KMS-11 (cell line): ENCODE results near the gene OSBPL3.

Experiments used
- H2AFZ ChIP-seq: fragments of 200-600 bp; sonication (generic); 2 replicates; pipeline ENCODE4 v1.6.1; 2016; ENCODE audit warnings: antibody characterized with exemption, mixed run types, low read depth
- H3K27ac ChIP-seq: fragments of 200-600 bp; sonication (generic); 2 replicates; pipeline ENCODE4 v1.6.1; 2016; ENCODE audit warnings: mild to moderate bottlenecking, mixed run types
- H3K27me3 ChIP-seq: fragments of 200-600 bp; sonication (generic); 2 replicates; pipeline ENCODE4 v1.6.1; 2017; ENCODE audit warnings: mild to moderate bottlenecking, low read depth, mixed run types, moderate library complexity; ENCODE audit not compliant: insufficient read depth
- H3K36me3 ChIP-seq: fragments of 200-600 bp; sonication (generic); 2 replicates; pipeline ENCODE4 v1.6.1; 2017; ENCODE audit warnings: mild to moderate bottlenecking, mixed run types; ENCODE audit not compliant: insufficient read depth
- H3K4me1 ChIP-seq: fragments of 200-600 bp; sonication (generic); 2 replicates; pipeline ENCODE4 v1.6.1; 2016; ENCODE audit warnings: mild to moderate bottlenecking, low read depth, mixed run types; ENCODE audit not compliant: poor library complexity, severe bottlenecking
- H3K4me2 ChIP-seq: fragments of 200-600 bp; sonication (generic); 2 replicates; pipeline ENCODE4 v1.7.0; 2016; ENCODE audit warnings: mild to moderate bottlenecking, mixed run types
- H3K4me3 ChIP-seq: fragments of 200-600 bp; sonication (generic); IDR thresholded peaks from 2 replicates; pipeline ENCODE4 v1.6.1; 2017; ENCODE audit warnings: low read depth, low read length, mixed read lengths; ENCODE audit not compliant: insufficient read depth
- H3K79me2 ChIP-seq: fragments of 200-600 bp; sonication (generic); 2 replicates; pipeline ENCODE4 v1.6.1; 2016; ENCODE audit warnings: low read depth, mixed run types; ENCODE audit not compliant: insufficient read depth
- H3K9ac ChIP-seq: fragments of 200-600 bp; sonication (generic); 2 replicates; pipeline ENCODE4 v1.6.1; 2016; ENCODE audit warnings: mild to moderate bottlenecking, mixed run types
- H4K20me1 ChIP-seq: fragments of 200-600 bp; sonication (generic); 2 replicates; pipeline ENCODE4 v1.6.1; 2016; ENCODE audit warnings: mild to moderate bottlenecking, mixed run types; ENCODE audit not compliant: insufficient read depth
- TF ChIP-seq, protein P1 (sequence below): fragments of 200-600 bp; sonication (generic); conservative IDR thresholded peaks from 2 replicates; pipeline ENCODE4 v1.6.1; 2017; ENCODE audit warnings: low read depth, mild to moderate bottlenecking, antibody characterized with exemption, low read length, moderate library complexity, mixed read lengths

OSBPL3 gene

DNA sequence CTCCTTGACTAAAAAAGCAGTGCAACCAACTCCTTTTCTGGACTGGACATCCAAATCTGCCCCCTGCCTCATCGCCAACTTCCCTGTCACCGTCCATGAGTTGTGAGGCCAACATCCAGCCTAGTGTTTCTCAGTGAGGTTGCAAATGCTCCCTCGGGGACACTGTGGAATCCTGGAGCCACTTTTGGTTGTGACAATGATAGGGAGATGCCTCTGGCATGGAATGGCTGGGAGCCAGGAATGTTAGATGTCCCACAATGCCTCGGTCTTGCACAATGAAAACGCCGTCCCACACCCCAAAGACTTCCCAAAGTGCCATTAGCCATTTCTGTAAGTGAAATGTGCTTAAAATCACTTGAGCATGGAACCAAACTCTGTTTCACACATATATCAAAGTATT, 105.2 kb downstream of the OSBPL3 start:
- H3K9ac ChIP-seq: no peak overlapping the region
- no peak overlapping the region for H2AFZ ChIP-seq
- H3K27ac ChIP-seq: no peak overlapping the region
- no peaks in the 10 kb centered on the region for H3K79me2 ChIP-seq
- peaks cover 44% of the 10 kb centered on the region for H3K4me1 ChIP-seq
- H3K27me3 ChIP-seq: no peaks in the 10 kb centered on the region
- no peak overlapping the region for H3K4me3 ChIP-seq
- H4K20me1 ChIP-seq: no peaks in the 10 kb centered on the region
- H3K36me3 ChIP-seq: no peaks in the 10 kb centered on the region
- H3K4me2 ChIP-seq: no peak overlapping the region
- TF ChIP-seq, protein P1, sequence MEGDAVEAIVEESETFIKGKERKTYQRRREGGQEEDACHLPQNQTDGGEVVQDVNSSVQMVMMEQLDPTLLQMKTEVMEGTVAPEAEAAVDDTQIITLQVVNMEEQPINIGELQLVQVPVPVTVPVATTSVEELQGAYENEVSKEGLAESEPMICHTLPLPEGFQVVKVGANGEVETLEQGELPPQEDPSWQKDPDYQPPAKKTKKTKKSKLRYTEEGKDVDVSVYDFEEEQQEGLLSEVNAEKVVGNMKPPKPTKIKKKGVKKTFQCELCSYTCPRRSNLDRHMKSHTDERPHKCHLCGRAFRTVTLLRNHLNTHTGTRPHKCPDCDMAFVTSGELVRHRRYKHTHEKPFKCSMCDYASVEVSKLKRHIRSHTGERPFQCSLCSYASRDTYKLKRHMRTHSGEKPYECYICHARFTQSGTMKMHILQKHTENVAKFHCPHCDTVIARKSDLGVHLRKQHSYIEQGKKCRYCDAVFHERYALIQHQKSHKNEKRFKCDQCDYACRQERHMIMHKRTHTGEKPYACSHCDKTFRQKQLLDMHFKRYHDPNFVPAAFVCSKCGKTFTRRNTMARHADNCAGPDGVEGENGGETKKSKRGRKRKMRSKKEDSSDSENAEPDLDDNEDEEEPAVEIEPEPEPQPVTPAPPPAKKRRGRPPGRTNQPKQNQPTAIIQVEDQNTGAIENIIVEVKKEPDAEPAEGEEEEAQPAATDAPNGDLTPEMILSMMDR: no peak

- no peak overlapping the region for H3K27ac ChIP-seq
- H3K4me2 ChIP-seq: no peak overlapping the region
- no peak overlapping the region for H2AFZ ChIP-seq
- no peak overlapping the region for H3K4me3 ChIP-seq
- TF ChIP-seq, protein P1: no peak
- H3K27me3 ChIP-seq: no peaks in the 10 kb centered on the region
- H4K20me1 ChIP-seq: no peaks in the 10 kb centered on the region; the same call in 1 of the 2 replicates
- no peaks in the 10 kb centered on the region for H3K36me3 ChIP-seq
- H3K79me2 ChIP-seq: no peaks in the 10 kb centered on the region
- H3K4me1 ChIP-seq: peaks cover 44% of the 10 kb centered on the region
- H3K9ac ChIP-seq: no peak overlapping the region
These were observed 106.0 kb downstream of the OSBPL3 start for GRCh38 chr7:24873944-24874343.

GRCh38 chr7:24871770-24872169, 108.2 kb downstream of the OSBPL3 start:
- H3K27ac ChIP-seq: no peak overlapping the region
- H3K4me1 ChIP-seq: peaks cover 23% of the 10 kb centered on the region
- no peaks in the 10 kb centered on the region; the same call in 1 of the 2 replicates for H4K20me1 ChIP-seq
- H3K36me3 ChIP-seq: no peaks in the 10 kb centered on the region
- no peaks in the 10 kb centered on the region for H3K79me2 ChIP-seq
- TF ChIP-seq, protein P1: no peak
- no peak overlapping the region for H3K4me3 ChIP-seq
- no peaks in the 10 kb centered on the region for H3K27me3 ChIP-seq
- no peak overlapping the region for H3K9ac ChIP-seq
- H3K4me2 ChIP-seq: no peak overlapping the region
- no peak overlapping the region for H2AFZ ChIP-seq

GRCh38 chr7:24870766-24871165, 109.2 kb downstream of the OSBPL3 start:
- H2AFZ ChIP-seq: no peak overlapping the region
- no peak overlapping the region for H3K4me3 ChIP-seq
- H4K20me1 ChIP-seq: no peaks in the 10 kb centered on the region; the same call in 1 of the 2 replicates
- H3K36me3 ChIP-seq: no peaks in the 10 kb centered on the region
- peaks cover 18% of the 10 kb centered on the region for H3K4me1 ChIP-seq
- H3K9ac ChIP-seq: no peak overlapping the region
- no peak overlapping the region for H3K27ac ChIP-seq
- H3K79me2 ChIP-seq: no peaks in the 10 kb centered on the region
- no peak overlapping the region for H3K4me2 ChIP-seq
- TF ChIP-seq, protein P1: no peak
- no peaks in the 10 kb centered on the region for H3K27me3 ChIP-seq
